A549 (cell line): ENCODE data around the gene RPS16.

Source experiments
- CTCF ChIP-seq: fragments of >200 bp; sonication (Bioruptor Twin); formaldehyde crosslinking; IDR thresholded peaks from 3 replicates; pipeline ENCODE4 v1.5.1; 2016
- E2F6 ChIP-seq: IDR thresholded peaks from 2 replicates; pipeline ENCODE4 v1.6.1; 2012; ENCODE audit warnings: low read depth, borderline replicate concordance
- TF ChIP-seq, protein P1 (sequence below): fragments of 450-650 bp; IDR thresholded peaks from 2 replicates; pipeline ENCODE4 v1.6.1; 2014; ENCODE audit warnings: antibody characterized with exemption

- TF ChIP-seq CTCF (no peak), E2F6 (no peak)
- TF ChIP-seq, protein P1, sequence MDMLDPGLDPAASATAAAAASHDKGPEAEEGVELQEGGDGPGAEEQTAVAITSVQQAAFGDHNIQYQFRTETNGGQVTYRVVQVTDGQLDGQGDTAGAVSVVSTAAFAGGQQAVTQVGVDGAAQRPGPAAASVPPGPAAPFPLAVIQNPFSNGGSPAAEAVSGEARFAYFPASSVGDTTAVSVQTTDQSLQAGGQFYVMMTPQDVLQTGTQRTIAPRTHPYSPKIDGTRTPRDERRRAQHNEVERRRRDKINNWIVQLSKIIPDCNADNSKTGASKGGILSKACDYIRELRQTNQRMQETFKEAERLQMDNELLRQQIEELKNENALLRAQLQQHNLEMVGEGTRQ, result no peak
These were observed 40.0 kb upstream of the RPS16 start for GRCh38 chr19:39475748-39476147.
